Inflammatory macrophage treated with lipopolysaccharide for 4 hours (primary cell): ENCODE data around the gene CNTFR.

Source experiments
- DNase-seq: peaks from one replicate; pipeline ENCODE4 v3.0.0-alpha.2; 2020

The CNTFR gene

GRCh38 chr9:34521406-34522045, 68.0 kb downstream of the CNTFR start:
- no peak for DNase-seq

- DNase-seq: no peak
Observed at GRCh38 chr9:34520505-34521385, 68.8 kb downstream of the CNTFR start.

- DNase-seq: no peak
Observed at GRCh38 chr9:34520096-34520495, 69.4 kb downstream of the CNTFR start.

- no peak for DNase-seq
Observed at GRCh38 chr9:34519321-34520020, 70.1 kb downstream of the CNTFR start.

GRCh38 chr9:34518896-34519295, 70.6 kb downstream of the CNTFR start:
- DNase-seq: peak; percentile 10

GRCh38 chr9:34518110-34518616, 71.4 kb downstream of the CNTFR start:
- DNase-seq: no peak

- DNase-seq: no peak
Observed at GRCh38 chr9:34517185-34517584, 72.3 kb downstream of the CNTFR start.

- DNase-seq: no peak
Observed at GRCh38 chr9:34515959-34516358, 73.6 kb downstream of the CNTFR start.

- no peak for DNase-seq
Observed at GRCh38 chr9:34514816-34515215, 74.7 kb downstream of the CNTFR start.

- no peak for DNase-seq
Observed at GRCh38 chr9:34514401-34514800, 75.1 kb downstream of the CNTFR start.

GRCh38 chr9:34513567-34514214, 75.8 kb downstream of the CNTFR start:
- DNase-seq: no peak

- DNase-seq: no peak
Observed at GRCh38 chr9:34512131-34513078, 77.1 kb downstream of the CNTFR start.

GRCh38 chr9:34510497-34511468, 78.7 kb downstream of the CNTFR start:
- DNase-seq: no peak

- DNase-seq: no peak
Observed at GRCh38 chr9:34508951-34509350, 80.6 kb downstream of the CNTFR start.

- DNase-seq: no peak
Observed at GRCh38 chr9:34508463-34508862, 81.1 kb downstream of the CNTFR start.

GRCh38 chr9:34507966-34508365, 81.6 kb downstream of the CNTFR start:
- no peak for DNase-seq

- DNase-seq: no peak
Observed at GRCh38 chr9:34507556-34507955, 82.0 kb downstream of the CNTFR start.

GRCh38 chr9:34506623-34507022, 82.9 kb downstream of the CNTFR start:
- no peak for DNase-seq

GRCh38 chr9:34505370-34506120, 84.0 kb downstream of the CNTFR start:
- DNase-seq: no peak

GRCh38 chr9:34503406-34503805, 86.1 kb downstream of the CNTFR start:
- no peak for DNase-seq
